ENCODE data around the gene PRMT1. TPM values are rescaled to one million over a fixed set of nuclear protein-coding genes. Genes with fewer than 3 reads are reported as not detected.

The PRMT1 gene
- total RNA-seq, 1 experiment from 2014 or later = 326 TPM

DNA sequence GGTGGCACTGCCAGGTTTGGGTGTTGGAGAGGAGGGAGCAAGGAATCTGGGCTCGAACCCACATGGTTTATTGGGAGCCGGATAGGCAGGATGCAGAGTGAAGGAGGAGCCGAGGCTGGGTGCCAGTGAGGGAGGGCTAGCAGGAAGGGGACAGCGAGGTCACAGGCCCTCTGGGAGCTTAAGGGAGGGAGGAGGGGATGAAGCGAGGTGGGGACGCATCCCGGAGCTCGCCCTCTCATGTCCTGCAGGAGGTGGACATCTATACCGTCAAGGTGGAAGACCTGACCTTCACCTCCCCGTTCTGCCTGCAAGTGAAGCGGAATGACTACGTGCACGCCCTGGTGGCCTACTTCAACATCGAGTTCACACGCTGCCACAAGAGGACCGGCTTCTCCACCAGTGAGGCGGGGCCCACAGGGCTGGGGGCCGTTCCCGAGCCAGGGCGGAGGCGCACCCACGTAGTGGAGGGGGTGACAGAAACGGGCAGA is 8.8 kb downstream of the PRMT1 start:
- Histone ChIP-seq H3K36me3 (ENCODE audit: control insufficient read depth, insufficient read depth, low read length) (peaks cover 5% of the 10 kb centered on the region), H3K4me3 (ENCODE audit: low read depth, low read length) (no peak overlapping the region), H3K4me1 (peaks cover 1% of the 10 kb centered on the region), H3K27me3 (replicated peaks; ENCODE audit: control insufficient read depth, insufficient read depth, low read length) (no peaks in the 10 kb centered on the region), H3K9me3 (no peaks in the 10 kb centered on the region)
- no peak for DNase-seq
- Mint-ChIP-seq H3K36me3 (ENCODE audit: insufficient read depth, unreplicated experiment) (peaks cover 97% of the 10 kb centered on the region), H3K9me3 (ENCODE audit: unreplicated experiment) (no peaks in the 10 kb centered on the region), H3K27me3 (ENCODE audit: insufficient read depth, unreplicated experiment) (no peaks in the 10 kb centered on the region), H3K4me1 (ENCODE audit: low read depth, unreplicated experiment) (peaks cover 13% of the 10 kb centered on the region), H3K4me3 (ENCODE audit: unreplicated experiment) (no peak overlapping the region), H3K27ac (ENCODE audit: unreplicated experiment) (peak overlapping the region; percentile 23)
- no TSS peak for BruUV-seq (replicated peaks)
- ChIA-PET CTCF (no interaction called here), POLR2A (no interaction called here)
- intact Hi-C loops (cut with micrococcal nuclease; ENCODE audit: unreplicated experiment) = no loop called here
- no peak for TF ChIP-seq CTCF (IDR thresholded peaks at IDR 0.05; ENCODE audit: insufficient read depth in 1 of 2, low read depth in 1 of 2, low read length in 1 of 2, severe bottlenecking in 1 of 2, unreplicated experiment in 1 of 2)

DNA sequence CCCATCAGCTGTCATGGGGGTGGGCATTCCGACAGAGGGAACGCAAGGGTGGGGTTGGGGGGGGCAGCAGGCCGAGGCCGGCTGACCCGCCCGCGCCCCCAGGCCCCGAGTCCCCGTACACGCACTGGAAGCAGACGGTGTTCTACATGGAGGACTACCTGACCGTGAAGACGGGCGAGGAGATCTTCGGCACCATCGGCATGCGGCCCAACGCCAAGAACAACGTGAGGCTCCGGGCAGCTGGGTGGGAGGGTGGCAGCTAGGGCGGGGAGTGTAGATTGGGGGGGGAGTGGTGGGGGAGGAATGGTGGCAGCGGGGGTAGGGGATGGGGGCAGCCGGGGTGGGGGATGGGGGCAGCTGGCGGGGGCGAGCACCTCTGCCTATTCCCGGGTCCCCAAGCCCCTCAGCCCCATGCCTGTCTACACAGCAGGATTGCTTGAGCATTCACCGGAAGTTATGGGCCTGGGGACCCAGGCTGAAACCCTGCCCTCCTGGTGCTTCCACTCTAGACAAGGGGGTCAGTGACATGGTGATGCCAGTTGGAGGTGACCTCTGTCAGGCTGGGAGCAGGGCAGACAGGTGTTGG is 9.5 kb downstream of the PRMT1 start:
- Histone ChIP-seq H3K27me3 (replicated peaks; ENCODE audit: control insufficient read depth, insufficient read depth, low read length) (no peaks in the 10 kb centered on the region), H3K9me3 (no peaks in the 10 kb centered on the region), H3K36me3 (ENCODE audit: control insufficient read depth, insufficient read depth, low read length) (peaks cover 5% of the 10 kb centered on the region), H3K4me3 (ENCODE audit: low read depth, low read length) (no peak overlapping the region), H3K4me1 (no peaks in the 10 kb centered on the region)
- Mint-ChIP-seq H3K27me3 (ENCODE audit: insufficient read depth, unreplicated experiment) (no peaks in the 10 kb centered on the region), H3K36me3 (ENCODE audit: insufficient read depth, unreplicated experiment) (peaks cover 97% of the 10 kb centered on the region), H3K4me3 (ENCODE audit: unreplicated experiment) (no peak overlapping the region), H3K27ac (ENCODE audit: unreplicated experiment) (no peak overlapping the region), H3K9me3 (ENCODE audit: unreplicated experiment) (no peaks in the 10 kb centered on the region), H3K4me1 (ENCODE audit: low read depth, unreplicated experiment) (peaks cover 14% of the 10 kb centered on the region)
- intact Hi-C loops (cut with micrococcal nuclease; ENCODE audit: unreplicated experiment) = no loop called here
- ChIA-PET POLR2A (interaction anchor here (0.6 kb wide), 1 partner anchor 658 kb away, joined by 3 read pairs; no protein-coding TSS in a partner anchor), CTCF (interaction anchor here (1.1 kb wide), 1 partner anchor 54 kb away, joined by 3 read pairs; no protein-coding TSS in a partner anchor)
- no peak for DNase-seq
- no peak for TF ChIP-seq CTCF (IDR thresholded peaks at IDR 0.05; ENCODE audit: insufficient read depth in 1 of 2, low read depth in 1 of 2, low read length in 1 of 2, severe bottlenecking in 1 of 2, unreplicated experiment in 1 of 2)
- no TSS peak for BruUV-seq (replicated peaks)

GRCh38 chr19:49687150-49687549 is 10.1 kb downstream of the PRMT1 start:
- Histone ChIP-seq H3K27me3 (replicated peaks; ENCODE audit: control insufficient read depth, insufficient read depth, low read length) (no peaks in the 10 kb centered on the region), H3K4me3 (ENCODE audit: low read depth, low read length) (no peak overlapping the region), H3K36me3 (ENCODE audit: control insufficient read depth, insufficient read depth, low read length) (peaks cover 4% of the 10 kb centered on the region), H3K4me1 (no peaks in the 10 kb centered on the region), H3K9me3 (no peaks in the 10 kb centered on the region)
- CTCF ChIA-PET = interaction anchor here (1.1 kb wide), 1 partner anchor 53 kb away, joined by 3 read pairs; no protein-coding TSS in a partner anchor
- Mint-ChIP-seq H3K27ac (ENCODE audit: unreplicated experiment) (no peak overlapping the region), H3K4me3 (ENCODE audit: unreplicated experiment) (no peak overlapping the region), H3K36me3 (ENCODE audit: insufficient read depth, unreplicated experiment) (peaks cover 97% of the 10 kb centered on the region), H3K4me1 (ENCODE audit: low read depth, unreplicated experiment) (peaks cover 14% of the 10 kb centered on the region), H3K9me3 (ENCODE audit: unreplicated experiment) (no peaks in the 10 kb centered on the region), H3K27me3 (ENCODE audit: insufficient read depth, unreplicated experiment) (no peaks in the 10 kb centered on the region)
- BruUV-seq (replicated peaks) = no TSS peak
- no peak for DNase-seq
- TF ChIP-seq CTCF (IDR thresholded peaks at IDR 0.05; ENCODE audit: insufficient read depth in 1 of 2, low read depth in 1 of 2, low read length in 1 of 2, severe bottlenecking in 1 of 2, unreplicated experiment in 1 of 2) = no peak
- intact Hi-C loops (cut with micrococcal nuclease; ENCODE audit: unreplicated experiment) = no loop called here
- POLR2A ChIA-PET = interaction anchor here (0.6 kb wide), 1 partner anchor 658 kb away, joined by 3 read pairs; no protein-coding TSS in a partner anchor
